NB4 (cell line): ENCODE results near the gene S100B.

Experiments
- DNase-seq: peaks from one replicate; pipeline ENCODE4 v3.0.0; 2010; ENCODE audit warnings: low read depth
- H3K4me3 ChIP-seq: one replicate; pipeline ENCODE4 v1.5.1; 2011; ENCODE audit warnings: mild to moderate bottlenecking, low read depth, low read length, moderate library complexity
- MYC ChIP-seq: IDR thresholded peaks from 2 replicates; pipeline ENCODE4 v1.6.1; 2011; ENCODE audit warnings: low read depth, low read length
- POLR2A ChIP-seq: IDR thresholded peaks from 2 replicates; pipeline ENCODE4 v1.6.1; 2011; ENCODE audit warnings: mild to moderate bottlenecking; ENCODE audit not compliant: insufficient read length; ENCODE audit errors: extremely low read depth
- TF ChIP-seq, protein P1 (sequence below): IDR thresholded peaks from one replicate; pipeline ENCODE4 v1.5.1; 2012; ENCODE audit warnings: low read depth, low read length
- TF ChIP-seq, protein P2 (sequence below): IDR thresholded peaks from 2 replicates; pipeline ENCODE4 v1.6.1; 2011; ENCODE audit warnings: low read depth, low read length

S100B gene

DNA sequence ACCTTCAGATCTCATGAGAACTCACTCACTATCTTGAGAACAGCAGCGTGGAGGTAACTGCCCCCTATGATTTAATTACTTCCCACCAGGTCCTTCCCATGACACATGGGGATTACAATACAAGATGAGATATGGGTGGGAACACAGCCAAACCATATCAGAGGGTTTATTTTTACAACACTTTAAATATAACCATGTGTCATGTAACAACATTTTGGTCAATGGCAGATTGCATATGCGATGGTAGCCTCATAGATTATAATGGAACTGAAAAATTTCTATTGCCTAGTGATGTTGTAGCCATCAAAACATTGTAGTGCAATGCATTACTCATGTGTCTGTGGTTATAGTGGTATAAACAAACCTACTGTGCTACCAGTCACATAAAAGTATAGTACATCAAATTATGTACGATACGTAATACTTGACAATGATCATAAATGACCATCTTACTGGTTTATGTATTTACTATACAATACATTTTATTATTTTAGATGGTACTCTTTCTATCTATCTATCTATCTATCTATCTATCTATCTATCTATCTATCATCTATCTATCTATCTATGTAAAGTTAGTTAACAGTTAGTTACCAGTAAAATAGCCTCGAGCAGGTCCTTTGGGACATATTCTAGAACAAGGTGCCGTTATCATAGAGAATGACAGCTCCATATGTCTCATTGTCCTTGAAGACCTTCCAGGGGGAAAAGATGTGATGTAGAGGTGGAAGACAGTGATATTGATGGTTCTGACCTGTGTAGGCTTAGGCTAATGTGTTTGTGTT is 12.6 kb upstream of the S100B start:
- TF ChIP-seq, protein P1, sequence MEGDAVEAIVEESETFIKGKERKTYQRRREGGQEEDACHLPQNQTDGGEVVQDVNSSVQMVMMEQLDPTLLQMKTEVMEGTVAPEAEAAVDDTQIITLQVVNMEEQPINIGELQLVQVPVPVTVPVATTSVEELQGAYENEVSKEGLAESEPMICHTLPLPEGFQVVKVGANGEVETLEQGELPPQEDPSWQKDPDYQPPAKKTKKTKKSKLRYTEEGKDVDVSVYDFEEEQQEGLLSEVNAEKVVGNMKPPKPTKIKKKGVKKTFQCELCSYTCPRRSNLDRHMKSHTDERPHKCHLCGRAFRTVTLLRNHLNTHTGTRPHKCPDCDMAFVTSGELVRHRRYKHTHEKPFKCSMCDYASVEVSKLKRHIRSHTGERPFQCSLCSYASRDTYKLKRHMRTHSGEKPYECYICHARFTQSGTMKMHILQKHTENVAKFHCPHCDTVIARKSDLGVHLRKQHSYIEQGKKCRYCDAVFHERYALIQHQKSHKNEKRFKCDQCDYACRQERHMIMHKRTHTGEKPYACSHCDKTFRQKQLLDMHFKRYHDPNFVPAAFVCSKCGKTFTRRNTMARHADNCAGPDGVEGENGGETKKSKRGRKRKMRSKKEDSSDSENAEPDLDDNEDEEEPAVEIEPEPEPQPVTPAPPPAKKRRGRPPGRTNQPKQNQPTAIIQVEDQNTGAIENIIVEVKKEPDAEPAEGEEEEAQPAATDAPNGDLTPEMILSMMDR = no peak
- TF ChIP-seq POLR2A = no peak
- TF ChIP-seq MYC = no peak
- TF ChIP-seq, protein P2, sequence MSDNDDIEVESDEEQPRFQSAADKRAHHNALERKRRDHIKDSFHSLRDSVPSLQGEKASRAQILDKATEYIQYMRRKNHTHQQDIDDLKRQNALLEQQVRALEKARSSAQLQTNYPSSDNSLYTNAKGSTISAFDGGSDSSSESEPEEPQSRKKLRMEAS = no peak
- H3K4me3 ChIP-seq = no peak overlapping the region
- no peak for DNase-seq

DNA sequence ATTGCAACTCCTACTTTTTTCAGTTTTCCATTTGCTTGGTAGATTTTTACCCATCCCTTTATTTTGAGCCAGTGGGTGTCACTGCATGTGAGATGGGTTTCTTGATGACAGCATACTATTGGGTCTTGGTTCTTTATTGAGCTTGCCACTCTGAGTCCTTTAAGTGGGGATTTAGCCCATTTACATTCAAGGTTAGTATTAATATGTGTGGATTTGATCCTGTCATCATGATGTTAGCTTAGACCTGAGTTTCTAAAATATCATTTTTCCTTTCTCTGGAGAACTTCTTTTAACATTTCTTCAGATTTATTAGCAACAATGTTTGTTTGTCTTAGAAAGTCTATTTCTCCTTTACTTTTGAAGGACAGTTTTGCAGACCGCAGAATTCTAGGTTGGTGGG is 11.8 kb upstream of the S100B start:
- no peak for DNase-seq
- TF ChIP-seq, protein P1 = no peak
- no peak for TF ChIP-seq POLR2A
- TF ChIP-seq, protein P2 = no peak
- TF ChIP-seq MYC = no peak
- H3K4me3 ChIP-seq = no peak overlapping the region

DNA sequence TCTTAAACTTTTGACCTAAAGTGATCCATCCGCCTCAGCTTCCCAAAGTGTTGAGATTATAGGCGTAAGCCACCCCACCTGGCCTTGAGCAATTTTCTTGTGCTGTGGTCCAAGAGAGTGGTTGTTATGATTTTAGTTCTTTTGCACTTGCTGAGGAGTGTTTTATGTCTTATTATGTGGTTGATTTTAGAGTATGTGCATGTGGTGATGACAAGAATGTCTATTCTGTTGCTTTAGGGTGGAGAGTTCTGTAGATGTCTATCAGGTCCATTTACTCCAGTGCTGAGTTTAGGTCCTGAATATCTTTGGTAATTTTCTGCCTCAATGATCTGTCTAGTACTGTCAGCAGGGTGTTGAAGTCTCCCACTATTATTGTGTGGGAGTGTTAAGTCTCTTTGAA is 11.2 kb upstream of the S100B start:
- H3K4me3 ChIP-seq = no peak overlapping the region
- TF ChIP-seq, protein P2 = no peak
- TF ChIP-seq MYC = no peak
- TF ChIP-seq, protein P1 = no peak
- TF ChIP-seq POLR2A = no peak
- no peak for DNase-seq

DNA sequence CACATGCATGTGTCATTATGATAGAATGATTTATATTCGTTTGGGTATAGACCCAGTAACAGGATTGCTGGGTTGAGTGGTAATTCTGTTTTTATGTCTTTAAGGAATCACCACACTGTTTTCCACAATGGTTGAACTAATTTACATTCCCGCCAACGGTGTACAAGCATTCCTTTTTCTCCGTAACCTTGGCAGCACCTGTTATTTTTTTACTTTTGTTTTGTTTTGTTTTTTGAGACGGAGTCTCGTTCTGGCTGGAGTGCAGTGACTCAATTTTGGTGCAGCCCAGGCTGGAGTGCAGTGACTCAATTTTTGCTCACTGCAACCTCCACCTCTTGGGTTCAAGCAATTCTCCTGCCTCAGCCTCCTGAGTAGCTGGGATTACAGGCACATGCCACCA is 8.5 kb upstream of the S100B start:
- no peak for DNase-seq
- TF ChIP-seq MYC (no peak), POLR2A (no peak)
- TF ChIP-seq, protein P2 = no peak
- TF ChIP-seq, protein P1 = no peak
- H3K4me3 ChIP-seq = no peak overlapping the region

DNA sequence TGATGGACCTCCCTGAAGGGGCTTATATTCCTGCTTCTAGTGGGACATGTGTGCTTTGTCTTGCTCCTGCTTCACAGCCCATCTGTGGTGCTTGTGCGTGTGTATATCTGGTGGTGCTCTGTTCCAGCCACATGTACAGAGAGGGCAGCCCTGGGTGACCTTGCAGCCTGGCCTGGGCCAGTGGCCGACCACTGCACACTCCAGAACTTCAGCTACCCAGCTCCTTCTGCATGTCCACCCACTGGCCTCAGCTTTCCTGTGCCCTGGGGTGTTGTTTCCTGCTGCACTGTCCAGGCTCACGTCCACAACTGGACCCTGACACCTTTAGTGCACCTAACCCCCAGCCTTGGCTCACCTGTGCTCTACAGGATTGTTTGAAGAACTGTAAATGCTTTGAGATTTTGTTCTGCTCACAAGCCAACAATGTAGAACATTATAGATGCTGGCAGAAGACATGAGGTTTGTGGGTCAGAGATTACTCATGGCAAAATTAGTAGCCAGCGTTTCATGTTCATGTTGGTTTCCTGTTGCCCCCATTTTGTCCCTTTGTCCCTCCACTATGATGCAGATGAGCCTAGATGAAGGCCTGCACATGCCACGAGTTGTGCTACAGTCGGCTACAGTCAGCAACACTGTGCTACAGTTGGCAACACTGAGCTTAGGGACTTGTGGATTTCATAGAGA is 5.3 kb upstream of the S100B start:
- H3K4me3 ChIP-seq = no peak overlapping the region
- TF ChIP-seq POLR2A (no peak), MYC (no peak)
- TF ChIP-seq, protein P2 = no peak
- TF ChIP-seq, protein P1 = no peak
- DNase-seq = no peak
